ENCODE data around the gene PCNT.
"Not testable (repeated sequence)": the region's sequence is repeated elsewhere in the genome, so short reads cannot be mapped to it uniquely, and the experiment has no call there.

PCNT gene

DNA sequence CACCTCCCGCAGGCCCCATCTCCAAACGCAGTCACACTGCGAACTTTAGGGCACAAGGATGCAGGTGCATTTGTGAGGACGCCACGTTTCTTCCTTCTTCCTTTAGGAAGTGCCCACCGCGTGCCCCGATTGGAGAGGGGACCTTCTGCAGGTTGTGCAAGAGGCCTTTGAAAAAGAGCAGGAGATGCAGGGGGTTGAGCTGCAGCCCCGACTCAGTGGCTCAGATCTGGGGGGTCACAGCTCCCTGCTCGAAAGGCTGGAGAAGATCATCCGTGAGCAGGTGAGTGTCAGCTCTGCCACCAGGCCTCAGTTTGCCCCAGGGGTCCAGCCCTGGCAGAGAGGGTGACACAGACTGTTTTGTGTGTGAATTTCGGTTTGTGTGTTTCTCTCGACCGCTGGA, 103.6 kb downstream of the PCNT start:
- no peak for DNase-seq (ENCODE audit: low read depth)

DNA sequence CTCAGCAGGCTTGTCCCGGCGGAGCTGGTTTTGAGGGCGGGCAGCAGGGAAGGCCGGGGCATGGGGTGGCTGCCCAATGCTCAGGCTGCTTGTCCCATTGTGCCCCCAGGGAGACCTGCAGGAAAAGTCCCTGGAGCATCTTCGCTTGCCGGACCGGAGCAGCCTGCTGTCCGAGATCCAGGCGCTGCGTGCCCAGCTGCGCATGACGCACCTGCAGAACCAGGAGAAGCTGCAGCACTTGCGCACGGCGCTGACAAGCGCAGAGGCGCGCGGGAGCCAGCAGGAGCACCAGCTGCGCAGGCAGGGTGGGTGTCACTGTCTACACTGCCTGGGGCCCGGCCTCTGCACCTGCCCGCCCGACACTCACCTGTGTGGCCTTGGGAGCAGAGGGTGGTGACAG, 104.3 kb downstream of the PCNT start:
- no peak for DNase-seq (ENCODE audit: low read depth)

- no peak for DNase-seq (ENCODE audit: low read depth)
Observed at GRCh38 chr21:46428987-46429710, 105.2 kb downstream of the PCNT start.

GRCh38 chr21:46429754-46430681, 106.1 kb downstream of the PCNT start:
- no peak for DNase-seq (ENCODE audit: low read depth)

DNA sequence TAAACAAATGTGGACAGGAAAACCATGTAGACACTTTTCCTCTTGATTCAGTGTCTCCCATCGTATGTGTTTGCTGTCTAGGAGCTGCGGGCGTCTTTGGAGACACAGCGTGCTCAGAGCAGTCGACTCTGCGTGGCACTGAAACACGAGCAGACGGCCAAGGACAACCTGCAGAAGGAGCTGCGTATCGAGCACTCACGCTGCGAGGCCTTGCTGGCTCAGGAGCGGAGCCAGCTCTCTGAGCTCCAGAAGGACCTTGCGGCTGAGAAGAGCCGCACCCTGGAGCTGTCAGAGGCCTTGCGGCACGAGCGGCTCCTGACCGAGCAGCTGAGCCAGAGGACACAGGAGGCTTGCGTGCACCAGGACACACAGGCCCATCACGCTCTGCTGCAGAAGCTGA, 107.5 kb downstream of the PCNT start:
- DNase-seq (ENCODE audit: low read depth) = no peak

- no peak for DNase-seq (ENCODE audit: low read depth)
Observed at GRCh38 chr21:46431884-46432488, 108.0 kb downstream of the PCNT start.

DNA sequence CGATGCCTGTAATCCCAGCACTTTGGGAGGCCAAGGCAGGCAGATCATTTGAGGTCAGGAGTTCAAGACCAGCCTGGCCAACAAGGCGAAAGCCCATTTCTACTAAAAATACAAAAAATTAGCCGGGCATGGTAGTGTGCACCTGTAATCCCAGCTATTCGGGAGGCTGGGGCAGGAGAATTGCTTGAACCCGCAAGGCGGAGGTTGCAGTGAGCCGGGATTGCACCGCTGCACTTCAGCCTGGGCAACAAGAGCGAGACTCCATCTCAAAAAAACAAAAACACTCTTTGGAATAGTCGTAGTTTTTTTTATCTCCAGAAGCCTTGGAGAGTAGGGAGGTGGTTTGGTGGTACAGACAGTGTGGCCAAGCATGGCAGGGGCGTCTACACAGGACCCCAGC, 109.2 kb downstream of the PCNT start:
- DNase-seq (ENCODE audit: low read depth) = not testable (repeated sequence)

- DNase-seq (ENCODE audit: low read depth) = no peak
Observed at GRCh38 chr21:46434322-46434958, 110.5 kb downstream of the PCNT start.

- no peak for DNase-seq (ENCODE audit: low read depth)
Observed at GRCh38 chr21:46435786-46436227, 111.9 kb downstream of the PCNT start.

- DNase-seq (ENCODE audit: low read depth) = no peak
Observed at GRCh38 chr21:46436621-46437020, 112.7 kb downstream of the PCNT start.

DNA sequence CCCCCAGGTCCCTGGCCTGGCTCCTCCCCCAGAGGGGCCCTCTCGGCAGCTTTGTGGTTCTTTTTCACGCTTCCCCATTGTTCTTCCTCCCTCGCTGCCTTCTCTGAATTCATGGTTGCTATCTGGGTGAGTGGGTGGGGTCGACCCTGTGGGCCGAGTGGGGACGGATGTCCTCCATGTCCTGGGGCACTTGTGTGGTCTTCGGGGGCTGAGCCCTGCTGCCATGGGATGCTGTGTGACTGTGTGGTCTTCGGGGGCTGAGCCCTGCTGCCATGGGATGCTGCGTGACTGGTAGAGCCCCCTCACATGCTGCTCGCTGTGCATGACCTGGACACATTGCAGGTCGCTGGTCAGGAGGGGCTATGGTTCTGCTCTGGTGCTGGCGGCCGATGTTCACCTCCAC, 113.1 kb downstream of the PCNT start:
- DNase-seq (ENCODE audit: low read depth) = no peak

- no peak for DNase-seq (ENCODE audit: low read depth)
Observed at GRCh38 chr21:46437511-46437910, 113.6 kb downstream of the PCNT start.

DNA sequence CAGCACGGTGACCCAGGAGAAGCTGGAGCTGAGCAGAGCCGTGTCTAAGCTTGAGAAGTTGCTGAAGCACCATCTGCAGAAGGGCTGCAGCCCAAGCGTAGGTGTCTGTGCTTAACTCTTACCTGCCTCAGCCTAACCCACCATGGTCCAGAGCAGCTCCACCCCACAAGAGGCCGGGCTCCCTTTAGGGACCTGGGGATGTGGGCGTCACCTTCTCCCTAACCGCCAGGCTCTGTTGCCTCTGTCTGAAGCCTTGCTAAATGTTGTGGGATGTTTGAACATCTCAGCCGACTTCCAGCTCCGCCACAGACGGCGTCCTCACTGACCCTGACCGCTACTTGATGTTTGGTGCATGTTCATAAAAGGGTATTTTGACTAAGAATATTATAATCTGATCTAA, 114.3 kb downstream of the PCNT start:
- no peak for DNase-seq (ENCODE audit: low read depth)

- no peak for DNase-seq (ENCODE audit: low read depth)
Observed at GRCh38 chr21:46439906-46440305, 116.0 kb downstream of the PCNT start.

- no peak for DNase-seq (ENCODE audit: low read depth)
Observed at GRCh38 chr21:46441331-46441730, 117.4 kb downstream of the PCNT start.

DNA sequence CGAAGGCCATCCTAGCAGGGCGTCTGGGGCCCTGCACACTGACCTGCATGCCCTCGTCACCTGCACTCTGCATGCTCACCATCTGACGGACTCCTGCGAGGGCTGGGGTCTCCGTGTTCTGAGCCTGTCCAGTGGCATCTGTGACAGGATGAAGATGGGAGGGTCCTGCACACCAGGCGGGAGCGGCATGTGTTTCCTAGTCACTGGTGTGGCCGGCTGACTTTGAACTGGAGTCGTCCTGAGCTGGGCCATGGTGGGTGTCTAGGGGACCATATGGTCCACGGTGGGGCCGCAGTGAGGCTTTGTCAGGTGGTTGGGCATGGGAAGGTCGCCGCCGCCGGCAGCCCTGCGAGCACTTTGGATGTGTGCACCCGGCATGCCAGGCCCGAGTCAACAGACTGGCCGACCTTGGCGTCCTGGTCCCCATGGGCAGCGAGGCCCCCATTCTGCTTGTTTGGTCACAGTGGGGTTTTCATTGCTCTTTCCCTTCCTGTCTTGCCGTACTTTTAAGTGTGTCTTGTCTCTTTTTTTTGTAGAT, 118.1 kb downstream of the PCNT start:
- DNase-seq (ENCODE audit: low read depth) = no peak

- DNase-seq (ENCODE audit: low read depth) = no peak
Observed at GRCh38 chr21:46442938-46443337, 119.0 kb downstream of the PCNT start.

DNA sequence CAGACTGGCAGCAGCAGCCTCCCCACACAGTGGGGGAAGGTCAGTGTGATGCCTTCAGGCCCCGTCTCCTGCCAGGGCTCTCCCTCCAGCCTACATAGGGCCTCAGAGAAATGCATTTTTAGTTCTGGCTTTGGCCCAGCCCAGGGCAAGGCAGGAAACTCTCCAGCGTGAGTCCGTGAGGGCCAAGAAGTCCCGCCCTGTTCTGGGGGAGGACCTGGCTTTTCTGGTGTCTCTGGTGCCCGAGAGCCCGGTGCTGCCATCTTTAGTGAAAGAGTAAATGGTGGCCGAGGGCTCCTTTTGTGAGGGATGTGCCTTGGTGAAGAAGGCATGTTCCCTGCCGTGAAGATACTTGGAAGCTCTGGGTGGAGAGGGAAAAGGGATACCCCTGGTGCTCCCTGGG, 120.0 kb downstream of the PCNT start:
- no peak for DNase-seq (ENCODE audit: low read depth)

- DNase-seq (ENCODE audit: low read depth) = no peak
Observed at GRCh38 chr21:46448108-46448507, 124.2 kb downstream of the PCNT start.

GRCh38 chr21:46448855-46449254, 124.9 kb downstream of the PCNT start:
- not testable (repeated sequence) for DNase-seq (ENCODE audit: low read depth)

DNA sequence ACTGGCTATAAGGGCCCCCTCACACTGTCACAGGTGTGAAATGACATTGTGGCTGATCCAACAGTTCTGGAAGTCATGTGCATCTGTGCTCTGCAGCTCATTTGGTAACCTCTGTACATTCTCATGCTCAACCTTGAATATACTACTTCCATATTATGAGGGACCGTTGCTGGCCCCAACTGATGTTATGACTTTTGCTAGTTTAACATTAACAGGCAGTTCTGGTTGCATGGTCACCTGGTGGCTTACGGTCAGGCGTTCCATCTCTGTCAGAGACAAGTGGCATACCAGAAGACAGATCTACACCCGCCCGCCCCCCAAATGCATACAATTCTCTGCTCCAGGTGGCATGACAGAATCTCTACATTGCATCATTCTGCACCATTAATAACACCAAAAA, 128.8 kb downstream of the PCNT start:
- no peak for DNase-seq (ENCODE audit: low read depth)

GRCh38 chr21:46454142-46454541, 130.2 kb downstream of the PCNT start:
- DNase-seq (ENCODE audit: low read depth) = peak; percentile 24

Measured in EH (cell line).